H1 (cell line): ENCODE data around the gene TMEM63A. TPM values are rescaled to one million over a fixed set of nuclear protein-coding genes. Genes with fewer than 3 reads are reported as not detected.

Source experiments
- CTCF ChIA-PET: fragments of 300-600 bp; sonication (Branson Sonifier 250); formaldehyde crosslinking; loops from one replicate; lab custom pipeline; 2021; ENCODE audit not compliant: partially characterized antibody; lab: Charles Lee
- POLR2A ChIA-PET: fragments of 300-600 bp; sonication (Branson Sonifier 250); formaldehyde crosslinking; loops from one replicate; lab custom pipeline; 2021; ENCODE audit warnings: inconsistent platforms; ENCODE audit not compliant: partially characterized antibody; lab: Charles Lee
- DNase-seq, 2 experiments: peaks; one replicate each; pipeline versions ENCODE4 v3.0.0 to v3.0.0-alpha.2; 2010 to 2022; ENCODE audit warnings: low spot score in 2 of 2, low read depth in 1 of 2, mixed read lengths in 1 of 2
- FAIRE-seq: peaks from 2 replicates; lab custom pipeline; 2011; peaks lifted over from hg19 to GRCh38; lab: Jason Lieb, UNC
- H2AFZ ChIP-seq: 2 replicates; pipeline ENCODE4 v1.8.1; 2012; ENCODE audit warnings: low read length, inconsistent platforms
- H2AK5ac ChIP-seq: 2 replicates; pipeline ENCODE4 v1.6.1; 2013; ENCODE audit warnings: low read depth, low read length
- H2BK120ac ChIP-seq: replicated peaks from 2 replicates; pipeline ENCODE3; 2013; ENCODE audit warnings: low read depth, low read length, inconsistent platforms
- H2BK12ac ChIP-seq: 2 replicates; pipeline ENCODE4 v1.6.1; 2013; ENCODE audit warnings: low read depth, low read length
- H2BK15ac ChIP-seq: 2 replicates; pipeline ENCODE4 v1.6.1; 2013; ENCODE audit warnings: low read length
- H2BK20ac ChIP-seq: 2 replicates; pipeline ENCODE4 v1.6.1; 2013; ENCODE audit warnings: low read length
- H2BK5ac ChIP-seq: 2 replicates; pipeline ENCODE4 v1.6.1; 2013; ENCODE audit warnings: low read depth, low read length
- H3K14ac ChIP-seq: 2 replicates; pipeline ENCODE4 v1.6.1; 2013; ENCODE audit warnings: inconsistent platforms; ENCODE audit not compliant: insufficient read length
- H3K18ac ChIP-seq: 2 replicates; pipeline ENCODE4 v1.6.1; 2013; ENCODE audit warnings: low read length; ENCODE audit errors: extremely low read depth
- H3K23ac ChIP-seq: 2 replicates; pipeline ENCODE4 v1.6.1; 2013; ENCODE audit warnings: inconsistent platforms; ENCODE audit not compliant: insufficient read length
- H3K23me2 ChIP-seq: 2 replicates; pipeline ENCODE4 v1.6.1; 2013; ENCODE audit warnings: low read depth, low read length
- H3K27ac ChIP-seq: 2 replicates; pipeline ENCODE4 v1.6.1; 2011; ENCODE audit warnings: low read depth, low read length, inconsistent platforms
- H3K27me3 ChIP-seq, 4 experiments: replicated peaks in 1 of 4; 1 replicate in 1 of 4; 2 replicates in 3 of 4; pipeline versions ENCODE4 v1.6.1 to v1.8.1; 2011 to 2013; ENCODE audit warnings: low read length in 3 of 4, mild to moderate bottlenecking in 3 of 4, inconsistent platforms in 2 of 4, mixed read lengths in 2 of 4, moderate library complexity in 1 of 4; ENCODE audit not compliant: control insufficient read depth in 3 of 4, insufficient read depth in 3 of 4; ENCODE audit errors: extremely low read depth in 1 of 4
- H3K36me3 ChIP-seq, 4 experiments: 2 replicates each; pipeline versions ENCODE4 v1.6.1 to v1.8.1; 2011 to 2013; ENCODE audit warnings: mild to moderate bottlenecking in 4 of 4, low read length in 3 of 4, moderate library complexity in 2 of 4, control low read depth in 1 of 4, inconsistent platforms in 1 of 4; ENCODE audit not compliant: insufficient read depth in 4 of 4, control insufficient read depth in 2 of 4
- H3K4ac ChIP-seq: replicated peaks from 2 replicates; pipeline ENCODE3; 2013; ENCODE audit warnings: low read length, low read depth, mixed read lengths, inconsistent platforms; ENCODE audit not compliant: insufficient read length
- H3K4me1 ChIP-seq, 4 experiments: replicated peaks in 1 of 4; 1 replicate in 1 of 4; 2 replicates in 3 of 4; pipeline versions ENCODE4 v1.6.1 to v1.8.1; 2011 to 2013; ENCODE audit warnings: low read length in 3 of 4, inconsistent platforms in 2 of 4, mixed read lengths in 1 of 4; ENCODE audit not compliant: insufficient read depth in 4 of 4, control insufficient read depth in 3 of 4
- H3K4me2 ChIP-seq, 2 experiments: 2 replicates each; pipeline versions ENCODE4 v1.6.1 to v1.8.1; 2011 to 2013; ENCODE audit warnings: low read depth in 2 of 2, low read length in 2 of 2, control low read depth in 1 of 2, inconsistent platforms in 1 of 2, mild to moderate bottlenecking in 1 of 2; ENCODE audit not compliant: insufficient read depth in 1 of 2
- H3K4me3 ChIP-seq, 4 experiments: fragments of 200-600, 300-600 bp in 1 of 4; sonication (generic), shearing (Covaris generic), sonication (Bioruptor Twin) in 1 of 4; 2 replicates each; pipeline versions ENCODE4 v1.5.1 to v1.8.1; 2011 to 2016; ENCODE audit warnings: low read length in 4 of 4, low read depth in 3 of 4, control low read depth in 2 of 4, inconsistent platforms in 2 of 4, mild to moderate bottlenecking in 2 of 4, mixed read lengths in 1 of 4, moderate library complexity in 1 of 4; ENCODE audit not compliant: insufficient read depth in 2 of 4; ENCODE audit errors: extremely low read depth in 1 of 4
- H3K56ac ChIP-seq: replicated peaks from 2 replicates; pipeline ENCODE3; 2013; ENCODE audit warnings: low read depth, mild to moderate bottlenecking, mixed read lengths, low read length, inconsistent platforms; ENCODE audit not compliant: insufficient read length
- H3K79me1 ChIP-seq: 2 replicates; pipeline ENCODE4 v1.6.1; 2013; ENCODE audit warnings: low read depth, low read length, control low read depth
- H3K79me2 ChIP-seq, 2 experiments: 2 replicates each; pipeline versions ENCODE4 v1.6.1 to v1.8.1; 2012 to 2013; ENCODE audit warnings: low read length in 2 of 2, mild to moderate bottlenecking in 2 of 2, inconsistent platforms in 1 of 2; ENCODE audit not compliant: insufficient read depth in 2 of 2, control insufficient read depth in 1 of 2
- H3K9ac ChIP-seq, 4 experiments: replicated peaks in 1 of 4; 1 replicate in 1 of 4; 2 replicates in 3 of 4; pipeline versions ENCODE4 v1.6.1 to v1.8.1; 2011 to 2013; ENCODE audit warnings: low read depth in 3 of 4, low read length in 3 of 4, control low read depth in 2 of 4, mild to moderate bottlenecking in 2 of 4, moderate library complexity in 2 of 4, inconsistent platforms in 1 of 4; ENCODE audit errors: extremely low read depth in 1 of 4
- H3K9me3 ChIP-seq, 2 experiments: 2 replicates each; pipeline versions ENCODE4 v1.6.1 to v1.8.1; 2012 to 2013; ENCODE audit warnings: mild to moderate bottlenecking in 2 of 2, moderate library complexity in 2 of 2, control low read depth in 1 of 2, inconsistent platforms in 1 of 2, low read depth in 1 of 2, low read length in 1 of 2, mixed read lengths in 1 of 2; ENCODE audit not compliant: insufficient read depth in 2 of 2
- H4K20me1 ChIP-seq, 2 experiments: replicated peaks in 1 of 2; 2 replicates each; pipeline versions ENCODE3 to v1.8.1; 2011 to 2013; ENCODE audit warnings: inconsistent platforms in 2 of 2, low read length in 2 of 2, mild to moderate bottlenecking in 1 of 2; ENCODE audit not compliant: insufficient read depth in 2 of 2, control insufficient read depth in 1 of 2
- H4K5ac ChIP-seq: 2 replicates; pipeline ENCODE4 v1.6.1; 2013; ENCODE audit warnings: low read length, low read depth, mixed read lengths, inconsistent platforms; ENCODE audit not compliant: insufficient read length
- H4K8ac ChIP-seq: 2 replicates; pipeline ENCODE4 v1.8.0; 2013; ENCODE audit warnings: mild to moderate bottlenecking, moderate library complexity, low read length, inconsistent platforms; ENCODE audit not compliant: insufficient read depth; ENCODE audit errors: extremely low read depth
- H4K91ac ChIP-seq: replicated peaks from 2 replicates; pipeline ENCODE3; 2013; ENCODE audit warnings: low read length, mixed read lengths, inconsistent platforms; ENCODE audit not compliant: insufficient read length
- BACH1 ChIP-seq: IDR thresholded peaks from 2 replicates; pipeline ENCODE4 v1.6.1; 2012; ENCODE audit warnings: low read length, improper control_type of control experiment
- EZH2 ChIP-seq: fragments of 200-600 bp; sonication (generic); IDR thresholded peaks from 2 replicates; pipeline ENCODE4 v1.7.1; 2012; ENCODE audit warnings: low read depth, mild to moderate bottlenecking, moderate library complexity, low read length, inconsistent platforms; ENCODE audit not compliant: severe bottlenecking
- WGBS, 2 experiments: shearing (Covaris generic) in 1 of 2; methylation state at CpG; one replicate each; pipeline versions ENCODE4 v1.1.6 to v1.1.7; 2013 to 2015; ENCODE audit warnings: low lambda C conversion rate in 2 of 2, mixed read lengths in 2 of 2, inconsistent platforms in 1 of 2, low coverage in 1 of 2, missing lambda C conversion rate in 1 of 2; ENCODE audit not compliant: insufficient replicate concordance in 2 of 2, insufficient coverage in 1 of 2, insufficient read length in 1 of 2; ENCODE audit errors: extremely low coverage in 1 of 2, missing lambda C conversion rate in 1 of 2; 5-methylcytosine and 5-hydroxymethylcytosine counted together
- polyA plus RNA-seq, 7 experiments: library from polyadenylated mRNA; depleted of rRNA in 3 of 7; stranded (reverse) in 5 of 7; unstranded in 2 of 7; fragments of >200 nt in 5 of 7; fragments of 200-250 nt in 2 of 7; gene quantifications; 1 replicate in 5 of 7; 2 replicates in 1 of 7; 4 replicates in 1 of 7; pipeline versions ENCODE4 v1.2.1 to v1.2.3, GENCODE V29; 2011 to 2013; ENCODE audit warnings: missing spikeins in 2 of 7, mixed read lengths in 2 of 7
- total RNA-seq: library from RNA; stranded (reverse); fragmentation: NEBNext Ultra II Directional; extraction: Animal tissue kit (Norgen Biotek cat#: 25700); gene quantifications from 2 replicates; pipeline ENCODE4 v1.2.1, GENCODE V29; 2021

Gene TMEM63A
- total and polyA plus RNA-seq, 2 of the 8 experiments (the other 6 are each of a cell fraction or from before 2014, with no cell fraction given), result 26.1 to 55.4 TPM

GRCh38 chr1:225845097-225845496, 37.1 kb downstream of the TMEM63A start:
- H3K79me2 ChIP-seq, result no peaks in the 10 kb centered on the region
- H3K9ac ChIP-seq, result no peak overlapping the region
- H3K14ac ChIP-seq, result no peak overlapping the region
- H3K23me2 ChIP-seq, result no peaks in the 10 kb centered on the region
- no peak overlapping the region for H3K56ac ChIP-seq
- DNase-seq, result no peak
- no peak overlapping the region for H3K4me2 ChIP-seq
- H3K4me1 ChIP-seq, result peaks cover 0 to 8% (median 4%) of the 10 kb centered on the region in 4 experiments; a peak in 4 of 7 replicates
- H4K91ac ChIP-seq, result no peak overlapping the region
- peaks cover 4 to 8% of the 10 kb centered on the region in 2 experiments for H4K20me1 ChIP-seq
- no peak overlapping the region for H3K23ac ChIP-seq
- peaks cover 0 to 3% of the 10 kb centered on the region in 2 experiments; a peak in 1 of 4 replicates for H3K9me3 ChIP-seq
- no peaks in the 10 kb centered on the region; a peak in 1 of 7 replicates for H3K27me3 ChIP-seq
- no peak overlapping the region for H2BK20ac ChIP-seq
- H2AK5ac ChIP-seq, result no peak overlapping the region
- no peak overlapping the region for H2BK15ac ChIP-seq
- no peak overlapping the region for H2BK12ac ChIP-seq
- no peak for TF ChIP-seq EZH2
- no peak for TF ChIP-seq BACH1
- H2BK120ac ChIP-seq, result no peak overlapping the region
- peaks cover 0 to 13% (median 6%) of the 10 kb centered on the region in 4 experiments; a peak in 4 of 8 replicates for H3K36me3 ChIP-seq
- no peak for FAIRE-seq
- H3K18ac ChIP-seq, result no peak overlapping the region
- CTCF ChIA-PET, result interaction anchor here (0.6 to 4.0 kb wide), 41 partner anchors 10 to 527 kb away, joined by 3 to 24 read pairs (median 6); partner anchors contain the start of genes SRP9 and TMEM63A
- no peak overlapping the region for H3K27ac ChIP-seq
- H4K8ac ChIP-seq, result no peak overlapping the region
- H2AFZ ChIP-seq, result no peak overlapping the region
- H4K5ac ChIP-seq, result no peak overlapping the region
- no peak overlapping the region for H3K4me3 ChIP-seq
- WGBS, 2 experiments, result 88% methylated on average over 6 of the region's 14 CpGs; no CpG with 5 or more reads in 1 of the 2 experiments
- H3K79me1 ChIP-seq, result peaks cover 2% of the 10 kb centered on the region; the same call in 1 of the 2 replicates
- POLR2A ChIA-PET, result interaction anchor here (0.9 to 2.6 kb wide), 13 partner anchors 10 to 370 kb away, joined by 3 to 15 read pairs (median 4); partner anchors contain the start of genes EPHX1 and SRP9
- H3K4ac ChIP-seq, result no peak overlapping the region
- H2BK5ac ChIP-seq, result no peak overlapping the region
